H9 (cell line): ENCODE results near the gene TLX1. TPM values are rescaled to one million over a fixed set of nuclear protein-coding genes. Genes with fewer than 3 reads are reported as not detected.

Experiments used
- DNase-seq: peaks from one replicate; pipeline ENCODE4 v3.0.0-alpha.2; 2017
- H2AFZ ChIP-seq: one replicate; pipeline ENCODE4 v1.6.1; 2013; ENCODE audit warnings: mild to moderate bottlenecking, low read length, control low read depth, moderate library complexity
- H2AK5ac ChIP-seq: 2 replicates; pipeline ENCODE4 v1.6.1; 2013; ENCODE audit warnings: low read length, control low read depth, mixed read lengths; ENCODE audit not compliant: insufficient read length
- H2BK120ac ChIP-seq: one replicate; pipeline ENCODE4 v1.6.1; 2013; ENCODE audit warnings: low read depth, mild to moderate bottlenecking, low read length, control low read depth, inconsistent platforms; ENCODE audit not compliant: poor library complexity, severe bottlenecking
- H2BK12ac ChIP-seq: 2 replicates; pipeline ENCODE4 v1.6.1; 2013; ENCODE audit warnings: low read length, control low read depth, mixed read lengths, low read depth; ENCODE audit not compliant: insufficient read length
- H2BK15ac ChIP-seq: 2 replicates; pipeline ENCODE4 v1.6.1; 2013; ENCODE audit warnings: low read depth, low read length, control low read depth
- H2BK20ac ChIP-seq: one replicate; pipeline ENCODE4 v1.6.1; 2013; ENCODE audit warnings: low read depth, mild to moderate bottlenecking, low read length, control low read depth, inconsistent platforms; ENCODE audit not compliant: poor library complexity, severe bottlenecking
- H2BK5ac ChIP-seq: 2 replicates; pipeline ENCODE4 v1.6.1; 2013; ENCODE audit warnings: low read length, control low read depth, mixed read lengths; ENCODE audit not compliant: insufficient read length
- H3K14ac ChIP-seq: 2 replicates; pipeline ENCODE4 v1.6.1; 2013; ENCODE audit warnings: low read length, control low read depth; ENCODE audit not compliant: insufficient read depth
- H3K18ac ChIP-seq: 2 replicates; pipeline ENCODE4 v1.6.1; 2013; ENCODE audit warnings: low read depth, mild to moderate bottlenecking, mixed read lengths, low read length, control low read depth; ENCODE audit not compliant: insufficient read length
- H3K23ac ChIP-seq: 2 replicates; pipeline ENCODE4 v1.6.1; 2013; ENCODE audit warnings: low read length, control low read depth, mixed read lengths, low read depth; ENCODE audit not compliant: insufficient read length
- H3K23me2 ChIP-seq: 2 replicates; pipeline ENCODE4 v1.6.1; 2013; ENCODE audit warnings: low read depth, mild to moderate bottlenecking, mixed read lengths, low read length, control low read depth; ENCODE audit not compliant: insufficient read length, poor library complexity, severe bottlenecking
- H3K27ac ChIP-seq: 2 replicates; pipeline ENCODE4 v1.5.1; 2013; ENCODE audit warnings: low read length, control low read depth, mixed read lengths, low read depth; ENCODE audit not compliant: insufficient read length
- H3K27me3 ChIP-seq: 2 replicates; pipeline ENCODE4 v1.6.1; 2013; ENCODE audit warnings: low read length, control low read depth, inconsistent platforms; ENCODE audit not compliant: insufficient read depth
- H3K4ac ChIP-seq: 2 replicates; pipeline ENCODE4 v1.6.1; 2013; ENCODE audit warnings: low read depth, mild to moderate bottlenecking, control low read depth, inconsistent platforms, low read length, moderate library complexity
- H3K4me1 ChIP-seq: 2 replicates; pipeline ENCODE4 v1.6.1; 2013; ENCODE audit warnings: low read length, control low read depth, inconsistent platforms; ENCODE audit not compliant: insufficient read depth
- H3K4me2 ChIP-seq: 2 replicates; pipeline ENCODE4 v1.6.1; 2013; ENCODE audit warnings: low read length, control low read depth, mixed read lengths; ENCODE audit not compliant: insufficient read length, insufficient read depth
- H3K56ac ChIP-seq: 2 replicates; pipeline ENCODE4 v1.6.1; 2013; ENCODE audit warnings: low read depth, mild to moderate bottlenecking, mixed read lengths, low read length, control low read depth; ENCODE audit not compliant: insufficient read length
- H3K79me1 ChIP-seq: 2 replicates; pipeline ENCODE4 v1.6.1; 2013; ENCODE audit warnings: low read depth, mild to moderate bottlenecking, moderate library complexity, low read length, control low read depth, inconsistent platforms; ENCODE audit not compliant: insufficient read depth, poor library complexity, severe bottlenecking
- H3K79me2 ChIP-seq: 2 replicates; pipeline ENCODE4 v1.6.1; 2013; ENCODE audit warnings: low read length, control low read depth, inconsistent platforms; ENCODE audit not compliant: insufficient read depth
- H3K9ac ChIP-seq: 2 replicates; pipeline ENCODE4 v1.6.1; 2013; ENCODE audit warnings: low read length, control low read depth, mixed read lengths; ENCODE audit not compliant: insufficient read length; ENCODE audit errors: extremely low read depth
- H3K9me3 ChIP-seq: one replicate; pipeline ENCODE4 v1.6.1; 2013; ENCODE audit warnings: low read depth, low read length, inconsistent platforms; ENCODE audit not compliant: control insufficient read depth
- H3T11ph ChIP-seq: one replicate; pipeline ENCODE4 v1.6.1; 2013; ENCODE audit warnings: mild to moderate bottlenecking, low read length, control low read depth, inconsistent platforms
- H4K20me1 ChIP-seq: one replicate; pipeline ENCODE4 v1.6.1; 2013; ENCODE audit not compliant: control insufficient read depth, insufficient read length, insufficient read depth
- H4K5ac ChIP-seq: 2 replicates; pipeline ENCODE4 v1.6.1; 2013; ENCODE audit warnings: low read depth, mild to moderate bottlenecking, mixed read lengths, low read length, control low read depth; ENCODE audit not compliant: insufficient read length
- H4K8ac ChIP-seq: replicated peaks from 2 replicates; pipeline ENCODE4 v1.6.1; 2013; ENCODE audit warnings: low read length, control low read depth, mixed read lengths, low read depth; ENCODE audit not compliant: insufficient read length
- H4K91ac ChIP-seq: 2 replicates; pipeline ENCODE4 v1.6.1; 2013; ENCODE audit warnings: low read depth, mild to moderate bottlenecking, moderate library complexity, mixed read lengths, low read length, control low read depth; ENCODE audit not compliant: insufficient read length
- H3K27ac Mint-ChIP-seq, 3 experiments: 2 replicates in 2 of 3; 3 replicates in 1 of 3; pipeline ENCODE4 v1.8.0; 2020 to 2021; ENCODE audit warnings: mixed read lengths in 3 of 3, mild to moderate bottlenecking in 1 of 3, moderate library complexity in 1 of 3
- H3K27me3 Mint-ChIP-seq: 2 replicates; pipeline ENCODE4 v1.8.0; 2021; ENCODE audit warnings: low read depth, mild to moderate bottlenecking, moderate library complexity, mixed read lengths
- H3K36me3 Mint-ChIP-seq, 3 experiments: 2 replicates in 2 of 3; 3 replicates in 1 of 3; pipeline ENCODE4 v1.8.0; 2020 to 2021; ENCODE audit warnings: low read depth in 3 of 3, mixed read lengths in 3 of 3; ENCODE audit not compliant: insufficient read depth in 1 of 3
- H3K4me1 Mint-ChIP-seq, 2 experiments: 2 replicates each; pipeline ENCODE4 v1.8.0; 2020; ENCODE audit warnings: mixed read lengths in 2 of 2
- H3K4me3 Mint-ChIP-seq, 2 experiments: 2 replicates in 1 of 2; 3 replicates in 1 of 2; pipeline ENCODE4 v1.8.0; 2020 to 2021; ENCODE audit warnings: mild to moderate bottlenecking in 2 of 2, mixed read lengths in 2 of 2, moderate library complexity in 1 of 2
- H3K9me3 Mint-ChIP-seq, 2 experiments: 2 replicates in 1 of 2; 3 replicates in 1 of 2; pipeline ENCODE4 v1.8.0; 2020; ENCODE audit warnings: mild to moderate bottlenecking in 2 of 2, mixed read lengths in 2 of 2, moderate library complexity in 1 of 2
- WGBS: extraction: QIAGEN DNeasy Blood & Tissue Kit; methylation state at CpG from one replicate; pipeline ENCODE4 v1.1.7; 2013; ENCODE audit warnings: missing lambda C conversion rate, low lambda C conversion rate, mixed read lengths; ENCODE audit not compliant: insufficient read length; ENCODE audit errors: extremely low coverage; 5-methylcytosine and 5-hydroxymethylcytosine counted together
- total RNA-seq: library from RNA; stranded (reverse); gene quantifications from 2 replicates; pipeline ENCODE4 v1.2.1, GENCODE V29; 2021
- TF ChIP-seq, protein P1 (sequence below): fragments of 200-600 bp; sonication (generic); conservative IDR thresholded peaks from 3 replicates; pipeline ENCODE4 v1.8.0; 2021; ENCODE audit warnings: antibody characterized with exemption, mild to moderate bottlenecking

TLX1 gene
- total RNA-seq, 1 experiment from 2014 or later, result not detected

DNA sequence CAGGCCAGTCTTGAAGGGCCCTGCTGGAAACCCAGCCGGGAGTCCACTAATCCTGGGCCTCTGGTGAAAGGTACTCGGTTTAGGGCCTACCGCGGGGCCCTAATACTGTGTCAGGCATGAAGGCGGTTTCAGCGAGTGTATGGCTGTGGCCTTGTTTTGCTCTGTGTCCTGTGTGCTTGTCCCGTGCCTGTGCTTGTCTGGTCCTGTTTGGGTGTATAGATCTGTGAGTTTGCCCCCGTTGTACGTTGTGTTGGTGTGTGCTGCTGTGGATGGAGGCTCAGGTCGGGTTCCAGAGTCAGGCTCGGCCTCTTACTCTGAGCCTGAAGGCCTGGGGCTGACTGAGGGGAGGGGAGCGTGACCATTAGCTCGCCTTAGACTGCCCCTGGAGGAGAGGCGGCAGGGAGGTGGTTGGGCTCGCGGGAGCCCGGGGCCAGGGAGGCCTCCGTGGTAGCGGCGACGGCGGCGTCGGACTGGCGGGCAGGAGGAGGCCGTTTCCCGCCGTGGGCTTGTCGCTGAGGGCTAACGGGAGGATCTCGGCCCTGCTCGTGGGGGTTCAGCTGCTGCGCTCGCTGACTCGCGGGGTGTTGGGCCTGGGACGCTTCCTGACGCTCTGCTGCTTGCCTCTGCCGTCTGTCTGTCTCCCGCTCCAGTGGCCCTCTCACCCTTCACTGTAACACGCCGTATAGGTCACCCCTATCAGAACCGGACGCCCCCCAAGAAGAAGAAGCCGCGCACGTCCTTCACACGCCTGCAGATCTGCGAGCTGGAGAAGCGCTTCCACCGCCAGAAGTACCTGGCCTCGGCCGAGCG is 2.6 kb downstream of the TLX1 start:
- Histone ChIP-seq H3K9me3 (no peaks in the 10 kb centered on the region), H2BK12ac (no peak overlapping the region), H3K79me1 (no peaks in the 10 kb centered on the region), H2AFZ (no peak overlapping the region), H4K8ac (no peak overlapping the region), H3K4ac (no peak overlapping the region), H2BK15ac (no peak overlapping the region), H3T11ph (no peak overlapping the region), H3K9ac (no peak overlapping the region), H3K23ac (no peak overlapping the region), H3K4me2 (no peak overlapping the region), H2BK120ac (no peak overlapping the region), H3K56ac (no peak overlapping the region), H3K79me2 (no peaks in the 10 kb centered on the region), H3K23me2 (no peaks in the 10 kb centered on the region), H4K91ac (no peak overlapping the region), H3K27me3 (peaks cover 99% of the 10 kb centered on the region), H3K14ac (no peak overlapping the region), H4K20me1 (no peaks in the 10 kb centered on the region), H2BK5ac (no peak overlapping the region), H3K18ac (no peak overlapping the region), H4K5ac (no peak overlapping the region), H3K27ac (no peak overlapping the region), H2AK5ac (no peak overlapping the region), H2BK20ac (no peak overlapping the region), H3K4me1 (no peaks in the 10 kb centered on the region)
- Mint-ChIP-seq H3K36me3 (no peaks in the 10 kb centered on the region; a peak in 2 of 7 replicates), H3K27ac (no peak overlapping the region), H3K27me3 (peaks cover 100% of the 10 kb centered on the region), H3K9me3 (peaks cover 5 to 16% of the 10 kb centered on the region in 2 experiments; a peak in 4 of 5 replicates), H3K4me3 (peak overlapping the region in 1 of 2 experiments; percentile 60; a peak in 1 of 5 replicates), H3K4me1 (peaks cover 12 to 29% of the 10 kb centered on the region in 2 experiments)
- TF ChIP-seq, protein P1, sequence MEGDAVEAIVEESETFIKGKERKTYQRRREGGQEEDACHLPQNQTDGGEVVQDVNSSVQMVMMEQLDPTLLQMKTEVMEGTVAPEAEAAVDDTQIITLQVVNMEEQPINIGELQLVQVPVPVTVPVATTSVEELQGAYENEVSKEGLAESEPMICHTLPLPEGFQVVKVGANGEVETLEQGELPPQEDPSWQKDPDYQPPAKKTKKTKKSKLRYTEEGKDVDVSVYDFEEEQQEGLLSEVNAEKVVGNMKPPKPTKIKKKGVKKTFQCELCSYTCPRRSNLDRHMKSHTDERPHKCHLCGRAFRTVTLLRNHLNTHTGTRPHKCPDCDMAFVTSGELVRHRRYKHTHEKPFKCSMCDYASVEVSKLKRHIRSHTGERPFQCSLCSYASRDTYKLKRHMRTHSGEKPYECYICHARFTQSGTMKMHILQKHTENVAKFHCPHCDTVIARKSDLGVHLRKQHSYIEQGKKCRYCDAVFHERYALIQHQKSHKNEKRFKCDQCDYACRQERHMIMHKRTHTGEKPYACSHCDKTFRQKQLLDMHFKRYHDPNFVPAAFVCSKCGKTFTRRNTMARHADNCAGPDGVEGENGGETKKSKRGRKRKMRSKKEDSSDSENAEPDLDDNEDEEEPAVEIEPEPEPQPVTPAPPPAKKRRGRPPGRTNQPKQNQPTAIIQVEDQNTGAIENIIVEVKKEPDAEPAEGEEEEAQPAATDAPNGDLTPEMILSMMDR, result no peak
- WGBS, result no CpG with 5 or more reads among the region's 54 CpGs
- DNase-seq, result peak; percentile 47
